Mucosa of descending colon (tissue), 3 donors: ENCODE data around the gene PAX6. TPM values are rescaled to one million over a fixed set of nuclear protein-coding genes. Genes with fewer than 3 reads are reported as not detected.

Source experiments
- ATAC-seq: fragments of 200-7000 bp; cut with Tn5 transposase; one replicate; pipeline ENCODE4 v1.9.1; 2020; ENCODE audit warnings: mild to moderate bottlenecking, moderate library complexity
- DNase-seq, 3 donors: peaks; one replicate each; pipeline ENCODE4 v3.0.0-alpha.2; 2020
- H3K36me3 ChIP-seq: fragments of 200-600 bp; one replicate; pipeline ENCODE4 v1.8.0; 2021; ENCODE audit warnings: low read depth, mild to moderate bottlenecking
- H3K4me1 ChIP-seq: fragments of 200-600 bp; one replicate; pipeline ENCODE4 v1.8.0; 2021; ENCODE audit warnings: low read depth, mild to moderate bottlenecking
- H3K4me3 ChIP-seq: fragments of 200-600 bp; one replicate; pipeline ENCODE4 v1.8.0; 2021; ENCODE audit warnings: mild to moderate bottlenecking
- H3K9me3 ChIP-seq: fragments of 200-600 bp; one replicate; pipeline ENCODE4 v1.8.0; 2021; ENCODE audit warnings: mild to moderate bottlenecking
- CTCF ChIP-seq: fragments of 200-600 bp; IDR thresholded peaks from one replicate; pipeline ENCODE4 v1.8.0; 2022; ENCODE audit warnings: antibody characterized with exemption, mild to moderate bottlenecking
- intact Hi-C, 2 donors: fragments of 100-400 bp; cut with DNase I in 1 of 2; cut with micrococcal nuclease in 1 of 2; formaldehyde crosslinking; loops; one replicate each; pipeline versions ENCODE4 v1.11.0 to v1.11.1; 2022; cut with DNase I, micrococcal nuclease
- total RNA-seq, 3 donors: library from RNA; stranded (reverse); fragmentation: NEBNext Ultra II Directional in 2 of 3; extraction: Animal tissue kit (Norgen Biotek cat#: 25700) in 2 of 3; gene quantifications; one replicate each; pipeline versions ENCODE4 v1.2.1 to v1.2.4, GENCODE V29; 2021 to 2023
- donor health status: DM: no; HTN: no; CAD: no; lungs with moderate emphysema.
- donor health status: DM: no; HTN: no; CAD: no.
- donor health status: DM: no; HTN: yes; CAD: no.

Gene PAX6
- total RNA-seq, 3 donors from 2014 or later, result 0.09 to 1.1 (median 0.63) TPM

- Histone ChIP-seq H3K4me1 (no peaks in the 10 kb centered on the region), H3K9me3 (no peaks in the 10 kb centered on the region), H3K4me3 (no peak overlapping the region), H3K36me3 (no peaks in the 10 kb centered on the region)
- TF ChIP-seq CTCF, result no peak
- DNase-seq, result no peak
- intact Hi-C loops, result no loop called here
- no peak for ATAC-seq
These were observed 36.6 kb upstream of the PAX6 start for GRCh38 chr11:31847761-31848160.

- no peaks in the 10 kb centered on the region for H3K4me1 ChIP-seq
- DNase-seq (no peak), ATAC-seq (no peak)
- H3K9me3 ChIP-seq, result no peaks in the 10 kb centered on the region
- TF ChIP-seq CTCF, result no peak
- intact Hi-C loops, result no loop called here
- no peaks in the 10 kb centered on the region for H3K36me3 ChIP-seq
- H3K4me3 ChIP-seq, result no peak overlapping the region
These were observed 34.2 kb upstream of the PAX6 start for GRCh38 chr11:31845331-31845730.

- TF ChIP-seq CTCF, result no peak
- intact Hi-C loops, result no loop called here
- H3K36me3 ChIP-seq, result no peaks in the 10 kb centered on the region
- DNase-seq, result no peak
- H3K4me3 ChIP-seq, result no peak overlapping the region
- no peak for ATAC-seq
- H3K4me1 ChIP-seq, result no peaks in the 10 kb centered on the region
- H3K9me3 ChIP-seq, result no peaks in the 10 kb centered on the region
These were observed 33.2 kb upstream of the PAX6 start for GRCh38 chr11:31844351-31844750.

- Histone ChIP-seq H3K4me1 (no peaks in the 10 kb centered on the region), H3K36me3 (no peaks in the 10 kb centered on the region), H3K4me3 (no peak overlapping the region), H3K9me3 (no peaks in the 10 kb centered on the region)
- no peak for DNase-seq
- intact Hi-C loops, result no loop called here
- TF ChIP-seq CTCF, result no peak
- ATAC-seq, result no peak
These were observed 30.3 kb upstream of the PAX6 start for GRCh38 chr11:31841435-31841834.

GRCh38 chr11:31834237-31834636 lies 23.1 kb upstream of the PAX6 start:
- ATAC-seq (no peak), DNase-seq (no peak)
- no peaks in the 10 kb centered on the region for H3K36me3 ChIP-seq
- intact Hi-C loops, result no loop called here
- H3K4me3 ChIP-seq, result no peak overlapping the region
- no peaks in the 10 kb centered on the region for H3K9me3 ChIP-seq
- no peak for TF ChIP-seq CTCF
- no peaks in the 10 kb centered on the region for H3K4me1 ChIP-seq

GRCh38 chr11:31830406-31830805 lies 19.3 kb upstream of the PAX6 start:
- intact Hi-C loops, result no loop called here
- H3K36me3 ChIP-seq, result no peaks in the 10 kb centered on the region
- no peak for TF ChIP-seq CTCF
- ATAC-seq (no peak), DNase-seq (no peak)
- no peaks in the 10 kb centered on the region for H3K9me3 ChIP-seq
- H3K4me1 ChIP-seq, result no peaks in the 10 kb centered on the region
- no peak overlapping the region for H3K4me3 ChIP-seq
